Epithelial cell of proximal tubule (primary cell): ENCODE data around the gene SERGEF. TPM values are rescaled to one million over a fixed set of nuclear protein-coding genes. Genes with fewer than 3 reads are reported as not detected.

Source experiments
- DNase-seq: peaks from one replicate; pipeline ENCODE4 v3.0.0-alpha.2; 2011; ENCODE audit warnings: low read depth
- H3K4me3 ChIP-seq: 2 replicates; pipeline ENCODE4 v1.5.1; 2011; ENCODE audit warnings: low read depth, mild to moderate bottlenecking, low read length
- total RNA-seq: library from RNA; depleted of rRNA; stranded (reverse); fragments of >200 nt; gene quantifications from 2 replicates; pipeline ENCODE4 v1.2.3, GENCODE V29; 2015
- TF ChIP-seq, protein P1 (sequence below): conservative IDR thresholded peaks from 2 replicates; pipeline ENCODE4 v1.5.1; 2012; ENCODE audit warnings: low read depth, mild to moderate bottlenecking, low read length

SERGEF gene
- total RNA-seq, 1 donor from 2014 or later, result 30.6 TPM

DNA sequence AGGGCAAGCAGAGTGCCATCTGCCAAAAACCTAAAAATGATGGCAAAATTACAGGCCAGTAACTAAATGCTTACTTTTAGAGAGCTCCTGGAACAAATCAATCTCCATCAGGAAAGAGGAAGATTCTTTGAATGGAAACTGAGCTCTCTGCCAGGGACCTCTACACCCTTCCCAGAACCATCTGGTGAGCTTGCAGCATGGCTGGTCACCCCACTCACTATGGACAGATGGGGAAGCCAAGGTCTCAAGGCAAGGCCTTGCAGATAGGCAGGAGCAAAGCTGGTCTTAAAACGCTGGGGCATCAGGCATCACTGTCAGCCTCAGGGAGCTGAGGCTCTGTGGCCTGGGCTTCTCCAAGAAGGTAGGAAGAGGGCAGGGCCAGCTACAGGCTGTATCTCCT lies 36.2 kb downstream of the SERGEF start:
- H3K4me3 ChIP-seq, result no peak overlapping the region
- TF ChIP-seq, protein P1, sequence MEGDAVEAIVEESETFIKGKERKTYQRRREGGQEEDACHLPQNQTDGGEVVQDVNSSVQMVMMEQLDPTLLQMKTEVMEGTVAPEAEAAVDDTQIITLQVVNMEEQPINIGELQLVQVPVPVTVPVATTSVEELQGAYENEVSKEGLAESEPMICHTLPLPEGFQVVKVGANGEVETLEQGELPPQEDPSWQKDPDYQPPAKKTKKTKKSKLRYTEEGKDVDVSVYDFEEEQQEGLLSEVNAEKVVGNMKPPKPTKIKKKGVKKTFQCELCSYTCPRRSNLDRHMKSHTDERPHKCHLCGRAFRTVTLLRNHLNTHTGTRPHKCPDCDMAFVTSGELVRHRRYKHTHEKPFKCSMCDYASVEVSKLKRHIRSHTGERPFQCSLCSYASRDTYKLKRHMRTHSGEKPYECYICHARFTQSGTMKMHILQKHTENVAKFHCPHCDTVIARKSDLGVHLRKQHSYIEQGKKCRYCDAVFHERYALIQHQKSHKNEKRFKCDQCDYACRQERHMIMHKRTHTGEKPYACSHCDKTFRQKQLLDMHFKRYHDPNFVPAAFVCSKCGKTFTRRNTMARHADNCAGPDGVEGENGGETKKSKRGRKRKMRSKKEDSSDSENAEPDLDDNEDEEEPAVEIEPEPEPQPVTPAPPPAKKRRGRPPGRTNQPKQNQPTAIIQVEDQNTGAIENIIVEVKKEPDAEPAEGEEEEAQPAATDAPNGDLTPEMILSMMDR, result no peak

DNA sequence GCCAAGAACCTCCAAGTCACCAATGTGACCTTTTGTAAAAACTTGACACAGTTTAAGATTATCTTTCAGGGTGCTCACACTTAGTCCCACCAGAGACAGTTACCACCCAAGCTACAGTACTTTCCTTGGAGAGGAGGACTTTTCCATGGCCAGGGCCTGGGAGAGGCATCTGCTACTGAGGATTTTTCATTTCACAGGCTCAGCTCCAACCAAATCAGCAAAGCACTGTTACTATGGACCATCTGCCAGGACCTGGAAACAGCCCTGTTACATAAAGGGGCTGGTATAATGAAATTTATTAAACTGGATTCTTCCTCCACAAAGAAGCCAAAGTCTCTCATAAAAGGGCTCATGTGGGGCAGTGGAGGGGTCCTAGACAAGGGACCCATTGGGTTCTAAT lies 38.6 kb downstream of the SERGEF start:
- H3K4me3 ChIP-seq, result no peak overlapping the region
- TF ChIP-seq, protein P1, result no peak
- no peak for DNase-seq

More for the DNA sequence above, 36.2 kb downstream of the SERGEF start:
- no peak for DNase-seq

DNA sequence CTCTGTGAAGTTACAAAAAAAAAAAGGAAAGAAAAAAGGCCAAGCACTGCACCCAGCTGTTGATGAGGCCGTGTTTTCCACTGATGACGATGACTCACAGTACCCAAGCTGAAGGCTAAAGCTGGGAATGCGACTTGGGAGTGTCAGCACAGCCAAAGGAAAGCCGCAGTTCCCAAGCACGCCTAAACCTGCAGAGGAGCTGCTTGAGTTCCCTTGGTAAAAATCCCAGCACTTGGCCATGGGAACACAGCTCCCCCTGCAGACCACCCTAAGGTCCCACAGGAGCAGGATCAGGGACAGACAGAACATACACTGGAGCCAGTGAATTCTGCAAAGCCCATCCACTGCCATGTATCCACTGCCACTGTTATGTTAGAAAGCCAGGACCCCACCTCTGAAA lies 39.9 kb downstream of the SERGEF start:
- no peak for DNase-seq
- no peak overlapping the region for H3K4me3 ChIP-seq
- TF ChIP-seq, protein P1, result peak; percentile 62

DNA sequence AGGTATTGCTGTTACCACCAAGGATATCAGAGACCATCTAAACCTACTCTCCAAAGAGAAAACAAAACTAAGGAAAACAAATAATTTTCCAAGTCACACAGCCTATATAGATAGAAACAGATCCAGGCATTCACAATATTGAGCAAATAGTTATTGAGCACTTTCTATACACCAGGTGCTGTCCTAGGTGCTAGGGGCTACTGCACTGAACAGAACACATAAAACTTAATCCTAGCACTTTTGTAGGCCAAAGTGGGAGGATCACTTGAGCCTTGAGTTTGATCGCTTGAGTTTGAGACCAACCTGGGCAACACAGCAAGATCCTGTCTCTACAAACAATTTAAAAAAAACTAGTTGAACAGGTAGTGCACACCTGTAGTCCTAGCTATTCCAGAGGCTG lies 44.6 kb downstream of the SERGEF start:
- no peak for DNase-seq
- TF ChIP-seq, protein P1, result no peak
- H3K4me3 ChIP-seq, result no peak overlapping the region

DNA sequence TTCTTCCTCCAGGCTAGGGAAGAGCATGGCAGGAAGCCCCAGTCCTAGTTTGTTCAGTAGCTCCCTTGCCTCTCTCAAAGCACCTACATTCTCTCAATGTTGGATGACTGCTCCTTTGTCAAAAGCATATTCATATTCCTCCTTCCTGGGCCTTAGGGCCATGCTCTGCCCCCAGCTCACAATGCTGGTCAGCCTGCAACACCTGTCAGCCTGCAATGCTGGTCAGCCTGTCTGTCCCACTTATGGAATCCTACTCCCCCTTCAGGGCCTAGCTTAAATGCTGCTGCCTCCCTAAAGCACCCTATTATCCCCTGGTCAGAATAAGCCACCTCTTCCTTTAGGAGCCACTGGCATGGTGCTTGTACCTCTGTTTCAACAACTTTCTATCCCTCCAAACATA lies 45.2 kb downstream of the SERGEF start:
- no peak overlapping the region for H3K4me3 ChIP-seq
- DNase-seq, result no peak
- TF ChIP-seq, protein P1, result no peak

DNA sequence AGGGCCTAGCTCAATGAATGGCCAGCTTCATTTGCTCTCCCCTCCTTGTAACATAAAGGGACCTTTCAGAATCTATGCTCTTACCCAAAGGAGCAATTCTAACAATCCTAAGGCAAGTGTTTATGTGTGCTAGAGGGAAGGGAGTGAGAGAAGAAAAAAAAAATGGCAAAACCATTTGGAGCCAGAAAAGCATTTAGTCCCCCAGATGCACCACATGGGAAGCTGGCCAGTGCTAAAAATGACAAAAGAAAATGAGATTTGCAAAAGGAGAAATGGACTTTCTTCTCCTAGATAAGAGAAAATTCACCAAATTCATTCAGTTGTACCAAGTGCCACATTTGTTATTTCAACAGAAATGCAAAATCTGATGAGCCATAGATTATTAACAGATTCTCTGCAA lies 52.8 kb downstream of the SERGEF start:
- no peak overlapping the region for H3K4me3 ChIP-seq
- no peak for DNase-seq
- TF ChIP-seq, protein P1, result no peak

DNA sequence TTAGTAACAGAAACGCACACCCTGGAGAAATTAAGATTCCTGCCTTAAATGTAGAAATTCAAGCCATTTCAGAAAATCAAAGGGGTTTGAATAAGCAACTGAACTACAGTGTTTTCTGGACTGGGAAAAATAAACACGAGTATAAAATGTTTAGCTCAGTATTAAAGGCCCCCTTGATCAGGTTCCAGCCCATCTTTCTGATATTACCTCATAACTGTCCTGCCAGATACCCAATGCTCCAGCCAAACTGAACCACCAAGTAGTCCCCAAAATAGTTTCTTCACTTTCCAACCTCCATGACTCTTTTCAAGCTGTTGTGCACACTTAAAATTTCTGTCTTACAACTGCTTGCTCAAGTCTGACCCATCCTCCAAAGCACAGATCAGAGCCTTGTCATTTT lies 54.4 kb downstream of the SERGEF start:
- no peak overlapping the region for H3K4me3 ChIP-seq
- TF ChIP-seq, protein P1, result no peak
- no peak for DNase-seq
